Astrocyte of the spinal cord (primary cell): ENCODE measurements around the gene RBM27.

Experiments
- DNase-seq: peaks from one replicate; pipeline ENCODE4 v3.0.0; 2011; ENCODE audit warnings: low read depth, low spot score
- H3K4me3 ChIP-seq: 2 replicates; pipeline ENCODE4 v1.5.1; 2011; ENCODE audit warnings: low read depth, mild to moderate bottlenecking, low read length, moderate library complexity
- CTCF ChIP-seq: IDR thresholded peaks from 2 replicates; pipeline ENCODE4 v1.5.1; 2012; ENCODE audit warnings: low read depth, mild to moderate bottlenecking, low read length, inconsistent platforms
- in situ Hi-C: cut with HindIII; loops from 2 replicates; pipeline ENCODE4 v1.10.0; 2017; ENCODE audit warnings: low sequenced_read_pairs

Gene RBM27

GRCh38 chr5:146238973-146239372 is 35.6 kb downstream of the RBM27 start:
- in situ Hi-C loops, result no loop called here

DNA sequence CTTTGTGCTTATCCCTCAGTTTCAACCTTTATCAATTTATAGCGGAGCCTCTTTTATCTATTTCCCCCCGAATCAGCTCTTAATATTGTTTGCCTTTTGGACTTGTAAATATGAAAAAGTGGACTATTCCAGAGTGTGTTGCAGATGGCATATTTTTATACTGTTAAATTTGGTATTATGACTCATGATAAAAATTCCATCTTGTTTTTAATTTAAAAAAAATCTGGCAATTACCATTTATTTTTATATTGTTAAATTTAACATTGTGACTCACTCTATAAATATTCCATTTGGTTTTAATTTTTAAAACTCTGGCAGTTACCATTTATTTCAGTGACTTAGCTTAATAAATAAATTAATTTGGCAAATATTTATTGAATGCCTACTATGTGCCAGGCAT is 37.5 kb downstream of the RBM27 start:
- no peak overlapping the region for H3K4me3 ChIP-seq
- DNase-seq, result no peak
- in situ Hi-C loops, result no loop called here
- TF ChIP-seq CTCF, result no peak

More at GRCh38 chr5:146238973-146239372, 35.6 kb downstream of the RBM27 start:
- TF ChIP-seq CTCF, result no peak
- H3K4me3 ChIP-seq, result no peak overlapping the region
- no peak for DNase-seq

GRCh38 chr5:146243247-146243646 is 39.8 kb downstream of the RBM27 start:
- TF ChIP-seq CTCF, result no peak
- DNase-seq, result no peak
- H3K4me3 ChIP-seq, result no peak overlapping the region
- in situ Hi-C loops, result no loop called here

GRCh38 chr5:146248561-146248960 is 45.2 kb downstream of the RBM27 start:
- DNase-seq, result no peak
- in situ Hi-C loops, result no loop called here
- H3K4me3 ChIP-seq, result no peak overlapping the region
- no peak for TF ChIP-seq CTCF

DNA sequence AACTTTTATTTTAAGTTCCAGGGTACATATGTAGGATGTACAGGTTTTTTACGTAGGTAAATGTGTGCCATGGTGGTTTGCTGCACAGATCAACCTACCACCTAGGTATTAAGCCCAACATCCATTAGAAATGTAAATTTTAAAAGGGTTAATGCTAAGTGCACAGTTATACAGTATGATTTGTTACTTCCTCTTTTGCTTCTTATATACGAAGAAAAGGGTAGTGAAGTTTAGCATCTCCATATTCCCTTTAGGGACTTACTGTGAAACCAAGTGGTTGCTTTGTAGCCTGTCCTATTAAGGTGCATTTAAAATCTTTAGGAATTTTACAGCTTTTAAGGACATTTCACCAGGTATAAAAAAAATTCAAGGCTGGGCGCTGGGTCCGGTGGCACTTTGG is 46.4 kb downstream of the RBM27 start:
- H3K4me3 ChIP-seq, result no peak overlapping the region

More for the DNA sequence above, 46.4 kb downstream of the RBM27 start:
- in situ Hi-C loops, result no loop called here
- TF ChIP-seq CTCF, result no peak
- no peak for DNase-seq
